ENCODE data around the gene ALDH3B1.

Gene ALDH3B1

GRCh38 chr11:68049509-68050370 lies 39.6 kb downstream of the ALDH3B1 start:
- Mint-ChIP-seq H3K9me3 (no peaks in the 10 kb centered on the region), H3K4me3 (no peak overlapping the region), H3K27ac (no peak overlapping the region), H3K27me3 (no peaks in the 10 kb centered on the region), H3K4me1 (no peaks in the 10 kb centered on the region), H3K36me3 (ENCODE audit: low read depth) (peaks cover 5% of the 10 kb centered on the region)
- ATAC-seq (no peak), DNase-seq (no peak)

- H3K4me3 Mint-ChIP-seq, result no peak overlapping the region
- no peak overlapping the region for H3K27ac Mint-ChIP-seq
- DNase-seq, result no peak
- no peaks in the 10 kb centered on the region for H3K4me1 Mint-ChIP-seq
- H3K27me3 Mint-ChIP-seq, result no peaks in the 10 kb centered on the region
- no peaks in the 10 kb centered on the region for H3K9me3 Mint-ChIP-seq
- ATAC-seq, result no peak
- peaks cover 5% of the 10 kb centered on the region for H3K36me3 Mint-ChIP-seq (ENCODE audit: low read depth)
Measured at GRCh38 chr11:68050371-68050841, 40.3 kb downstream of the ALDH3B1 start.

GRCh38 chr11:68051191-68052136 lies 41.3 kb downstream of the ALDH3B1 start:
- Mint-ChIP-seq H3K36me3 (ENCODE audit: low read depth) (peaks cover 3% of the 10 kb centered on the region), H3K4me3 (no peak overlapping the region), H3K27ac (peak overlapping the region; percentile 35), H3K9me3 (no peaks in the 10 kb centered on the region), H3K4me1 (peaks cover 2% of the 10 kb centered on the region), H3K27me3 (no peaks in the 10 kb centered on the region)
- no peak for DNase-seq
- no peak for ATAC-seq

- Mint-ChIP-seq H3K36me3 (ENCODE audit: low read depth) (peaks cover 3% of the 10 kb centered on the region), H3K27me3 (no peaks in the 10 kb centered on the region), H3K9me3 (no peaks in the 10 kb centered on the region), H3K4me3 (no peak overlapping the region), H3K4me1 (peaks cover 2% of the 10 kb centered on the region), H3K27ac (peak overlapping the region; percentile 35)
- DNase-seq, result no peak
- no peak for ATAC-seq
Measured at GRCh38 chr11:68052137-68052873, 42.2 kb downstream of the ALDH3B1 start.

GRCh38 chr11:68053117-68053516 lies 43.0 kb downstream of the ALDH3B1 start:
- no peak overlapping the region for H3K27ac Mint-ChIP-seq
- no peak overlapping the region for H3K4me3 Mint-ChIP-seq
- H3K36me3 Mint-ChIP-seq (ENCODE audit: low read depth), result peaks cover 3% of the 10 kb centered on the region
- DNase-seq (no peak), ATAC-seq (no peak)
- peaks cover 2% of the 10 kb centered on the region for H3K4me1 Mint-ChIP-seq
- H3K9me3 Mint-ChIP-seq, result no peaks in the 10 kb centered on the region
- no peaks in the 10 kb centered on the region for H3K27me3 Mint-ChIP-seq

GRCh38 chr11:68053981-68054812 lies 44.1 kb downstream of the ALDH3B1 start:
- Mint-ChIP-seq H3K9me3 (no peaks in the 10 kb centered on the region), H3K36me3 (ENCODE audit: low read depth) (peaks cover 3% of the 10 kb centered on the region), H3K4me1 (peaks cover 2% of the 10 kb centered on the region), H3K27me3 (no peaks in the 10 kb centered on the region), H3K27ac (no peak overlapping the region), H3K4me3 (no peak overlapping the region)
- DNase-seq (no peak), ATAC-seq (no peak)

- H3K36me3 Mint-ChIP-seq (ENCODE audit: low read depth), result peaks cover 13% of the 10 kb centered on the region
- H3K4me1 Mint-ChIP-seq, result peaks cover 2% of the 10 kb centered on the region
- DNase-seq (no peak), ATAC-seq (no peak)
- no peak overlapping the region for H3K4me3 Mint-ChIP-seq
- no peak overlapping the region for H3K27ac Mint-ChIP-seq
- no peaks in the 10 kb centered on the region for H3K9me3 Mint-ChIP-seq
- no peaks in the 10 kb centered on the region for H3K27me3 Mint-ChIP-seq
Measured at GRCh38 chr11:68056317-68057285, 46.5 kb downstream of the ALDH3B1 start.

- no peak overlapping the region for H3K27ac Mint-ChIP-seq
- no peak for ATAC-seq
- no peak overlapping the region for H3K4me3 Mint-ChIP-seq
- DNase-seq, result no peak
- H3K36me3 Mint-ChIP-seq (ENCODE audit: low read depth), result peaks cover 16% of the 10 kb centered on the region
- H3K4me1 Mint-ChIP-seq, result peaks cover 2% of the 10 kb centered on the region
- no peaks in the 10 kb centered on the region for H3K9me3 Mint-ChIP-seq
- H3K27me3 Mint-ChIP-seq, result no peaks in the 10 kb centered on the region
Measured at GRCh38 chr11:68057807-68058206, 47.7 kb downstream of the ALDH3B1 start.

- Mint-ChIP-seq H3K9me3 (no peaks in the 10 kb centered on the region), H3K36me3 (ENCODE audit: low read depth) (peaks cover 32% of the 10 kb centered on the region), H3K4me3 (no peak overlapping the region), H3K4me1 (no peaks in the 10 kb centered on the region), H3K27me3 (no peaks in the 10 kb centered on the region), H3K27ac (no peak overlapping the region)
- no peak for DNase-seq
- no peak for ATAC-seq
Measured at GRCh38 chr11:68061508-68061907, 51.4 kb downstream of the ALDH3B1 start.

- Mint-ChIP-seq H3K27me3 (no peaks in the 10 kb centered on the region), H3K4me1 (no peaks in the 10 kb centered on the region), H3K36me3 (ENCODE audit: low read depth) (peaks cover 41% of the 10 kb centered on the region), H3K4me3 (no peak overlapping the region), H3K9me3 (no peaks in the 10 kb centered on the region), H3K27ac (no peak overlapping the region)
- DNase-seq, result no peak
- ATAC-seq, result no peak
Measured at GRCh38 chr11:68064926-68065325, 54.8 kb downstream of the ALDH3B1 start.

- Mint-ChIP-seq H3K4me3 (no peak overlapping the region), H3K27ac (no peak overlapping the region), H3K27me3 (no peaks in the 10 kb centered on the region), H3K9me3 (no peaks in the 10 kb centered on the region), H3K4me1 (no peaks in the 10 kb centered on the region), H3K36me3 (ENCODE audit: low read depth) (peaks cover 44% of the 10 kb centered on the region)
- DNase-seq, result no peak
- no peak for ATAC-seq
Measured at GRCh38 chr11:68065841-68066240, 55.7 kb downstream of the ALDH3B1 start.

- no peak overlapping the region for H3K27ac Mint-ChIP-seq
- no peaks in the 10 kb centered on the region for H3K4me1 Mint-ChIP-seq
- peaks cover 38% of the 10 kb centered on the region for H3K36me3 Mint-ChIP-seq (ENCODE audit: low read depth)
- H3K27me3 Mint-ChIP-seq, result no peaks in the 10 kb centered on the region
- H3K9me3 Mint-ChIP-seq, result no peaks in the 10 kb centered on the region
- no peak overlapping the region for H3K4me3 Mint-ChIP-seq
- no peak for ATAC-seq
- DNase-seq, result no peak
Measured at GRCh38 chr11:68066742-68067141, 56.6 kb downstream of the ALDH3B1 start.

GRCh38 chr11:68067991-68068390 lies 57.9 kb downstream of the ALDH3B1 start:
- H3K36me3 Mint-ChIP-seq (ENCODE audit: low read depth), result peaks cover 36% of the 10 kb centered on the region
- ATAC-seq, result no peak
- H3K9me3 Mint-ChIP-seq, result no peaks in the 10 kb centered on the region

More at GRCh38 chr11:68067991-68068390, 57.9 kb downstream of the ALDH3B1 start:
- no peak overlapping the region for H3K4me3 Mint-ChIP-seq
- H3K27me3 Mint-ChIP-seq, result no peaks in the 10 kb centered on the region
- no peak for DNase-seq
- no peaks in the 10 kb centered on the region for H3K4me1 Mint-ChIP-seq
- no peak overlapping the region for H3K27ac Mint-ChIP-seq
